IPS-NIHi7 (cell line): ENCODE measurements around the gene PDE11A.

ENCODE experiments used
- DNase-seq: peaks from one replicate; pipeline ENCODE4 v3.0.0; 2012; ENCODE audit warnings: mixed read lengths; ENCODE audit errors: extremely low spot score

PDE11A gene

GRCh38 chr2:177923323-177923722 lies 149.3 kb downstream of the PDE11A start:
- DNase-seq: no peak

GRCh38 chr2:177921726-177922125 lies 150.9 kb downstream of the PDE11A start:
- DNase-seq: no peak

GRCh38 chr2:177917169-177917568 lies 155.4 kb downstream of the PDE11A start:
- no peak for DNase-seq

- no peak for DNase-seq
Measured at GRCh38 chr2:177916342-177916741, 156.2 kb downstream of the PDE11A start.

- DNase-seq: no peak
Measured at GRCh38 chr2:177914247-177914646, 158.3 kb downstream of the PDE11A start.

- no peak for DNase-seq
Measured at GRCh38 chr2:177909962-177910361, 162.6 kb downstream of the PDE11A start.

- DNase-seq: no peak
Measured at GRCh38 chr2:177908824-177909223, 163.8 kb downstream of the PDE11A start.

GRCh38 chr2:177908182-177908581 lies 164.4 kb downstream of the PDE11A start:
- peak; percentile 45 for DNase-seq

GRCh38 chr2:177906041-177906718 lies 166.4 kb downstream of the PDE11A start:
- DNase-seq: peak; percentile 85

GRCh38 chr2:177905640-177906039 lies 166.9 kb downstream of the PDE11A start:
- no peak for DNase-seq

GRCh38 chr2:177902395-177903163 lies 170.0 kb downstream of the PDE11A start:
- DNase-seq: no peak

GRCh38 chr2:177900082-177900481 lies 172.5 kb downstream of the PDE11A start:
- DNase-seq: no peak

GRCh38 chr2:177897278-177897677 lies 175.3 kb downstream of the PDE11A start:
- DNase-seq: peak; percentile 27

- no peak for DNase-seq
Measured at GRCh38 chr2:177896587-177896986, 176.0 kb downstream of the PDE11A start.

- DNase-seq: no peak
Measured at GRCh38 chr2:177894546-177894945, 178.0 kb downstream of the PDE11A start.

GRCh38 chr2:177893880-177894279 lies 178.7 kb downstream of the PDE11A start:
- no peak for DNase-seq

- DNase-seq: no peak
Measured at GRCh38 chr2:177891533-177891932, 181.0 kb downstream of the PDE11A start.

- no peak for DNase-seq
Measured at GRCh38 chr2:177889818-177890460, 182.6 kb downstream of the PDE11A start.

GRCh38 chr2:177888581-177888980 lies 184.0 kb downstream of the PDE11A start:
- no peak for DNase-seq

GRCh38 chr2:177887722-177888121 lies 184.9 kb downstream of the PDE11A start:
- DNase-seq: no peak

GRCh38 chr2:177886824-177887223 lies 185.8 kb downstream of the PDE11A start:
- no peak for DNase-seq

GRCh38 chr2:177885828-177886466 lies 186.6 kb downstream of the PDE11A start:
- DNase-seq: no peak
